H1 (cell line): ENCODE data around the gene NFXL1. TPM values are rescaled to one million over a fixed set of nuclear protein-coding genes. Genes with fewer than 3 reads are reported as not detected.

Source experiments
- CTCF ChIA-PET: fragments of 300-600 bp; sonication (Branson Sonifier 250); formaldehyde crosslinking; loops from one replicate; lab custom pipeline; 2021; ENCODE audit not compliant: partially characterized antibody; lab: Charles Lee
- POLR2A ChIA-PET: fragments of 300-600 bp; sonication (Branson Sonifier 250); formaldehyde crosslinking; loops from one replicate; lab custom pipeline; 2021; ENCODE audit warnings: inconsistent platforms; ENCODE audit not compliant: partially characterized antibody; lab: Charles Lee
- DNase-seq, 2 experiments: peaks; one replicate each; pipeline versions ENCODE4 v3.0.0 to v3.0.0-alpha.2; 2010 to 2022; ENCODE audit warnings: low spot score in 2 of 2, low read depth in 1 of 2, mixed read lengths in 1 of 2
- FAIRE-seq: peaks from 2 replicates; lab custom pipeline; 2011; peaks lifted over from hg19 to GRCh38; lab: Jason Lieb, UNC
- H2AFZ ChIP-seq: 2 replicates; pipeline ENCODE4 v1.8.1; 2012; ENCODE audit warnings: low read length, inconsistent platforms
- H2AK5ac ChIP-seq: 2 replicates; pipeline ENCODE4 v1.6.1; 2013; ENCODE audit warnings: low read depth, low read length
- H2BK120ac ChIP-seq: replicated peaks from 2 replicates; pipeline ENCODE3; 2013; ENCODE audit warnings: low read depth, low read length, inconsistent platforms
- H2BK12ac ChIP-seq: 2 replicates; pipeline ENCODE4 v1.6.1; 2013; ENCODE audit warnings: low read depth, low read length
- H2BK15ac ChIP-seq: 2 replicates; pipeline ENCODE4 v1.6.1; 2013; ENCODE audit warnings: low read length
- H2BK20ac ChIP-seq: 2 replicates; pipeline ENCODE4 v1.6.1; 2013; ENCODE audit warnings: low read length
- H2BK5ac ChIP-seq: 2 replicates; pipeline ENCODE4 v1.6.1; 2013; ENCODE audit warnings: low read depth, low read length
- H3K14ac ChIP-seq: 2 replicates; pipeline ENCODE4 v1.6.1; 2013; ENCODE audit warnings: inconsistent platforms; ENCODE audit not compliant: insufficient read length
- H3K18ac ChIP-seq: 2 replicates; pipeline ENCODE4 v1.6.1; 2013; ENCODE audit warnings: low read length; ENCODE audit errors: extremely low read depth
- H3K23ac ChIP-seq: 2 replicates; pipeline ENCODE4 v1.6.1; 2013; ENCODE audit warnings: inconsistent platforms; ENCODE audit not compliant: insufficient read length
- H3K23me2 ChIP-seq: 2 replicates; pipeline ENCODE4 v1.6.1; 2013; ENCODE audit warnings: low read depth, low read length
- H3K27ac ChIP-seq: 2 replicates; pipeline ENCODE4 v1.6.1; 2011; ENCODE audit warnings: low read depth, low read length, inconsistent platforms
- H3K27me3 ChIP-seq, 4 experiments: replicated peaks in 1 of 4; 1 replicate in 1 of 4; 2 replicates in 3 of 4; pipeline versions ENCODE4 v1.6.1 to v1.8.1; 2011 to 2013; ENCODE audit warnings: low read length in 3 of 4, mild to moderate bottlenecking in 3 of 4, inconsistent platforms in 2 of 4, mixed read lengths in 2 of 4, moderate library complexity in 1 of 4; ENCODE audit not compliant: control insufficient read depth in 3 of 4, insufficient read depth in 3 of 4; ENCODE audit errors: extremely low read depth in 1 of 4
- H3K36me3 ChIP-seq, 4 experiments: 2 replicates each; pipeline versions ENCODE4 v1.6.1 to v1.8.1; 2011 to 2013; ENCODE audit warnings: mild to moderate bottlenecking in 4 of 4, low read length in 3 of 4, moderate library complexity in 2 of 4, control low read depth in 1 of 4, inconsistent platforms in 1 of 4; ENCODE audit not compliant: insufficient read depth in 4 of 4, control insufficient read depth in 2 of 4
- H3K4ac ChIP-seq: replicated peaks from 2 replicates; pipeline ENCODE3; 2013; ENCODE audit warnings: low read length, low read depth, mixed read lengths, inconsistent platforms; ENCODE audit not compliant: insufficient read length
- H3K4me1 ChIP-seq, 4 experiments: replicated peaks in 1 of 4; 1 replicate in 1 of 4; 2 replicates in 3 of 4; pipeline versions ENCODE4 v1.6.1 to v1.8.1; 2011 to 2013; ENCODE audit warnings: low read length in 3 of 4, inconsistent platforms in 2 of 4, mixed read lengths in 1 of 4; ENCODE audit not compliant: insufficient read depth in 4 of 4, control insufficient read depth in 3 of 4
- H3K4me2 ChIP-seq, 2 experiments: 2 replicates each; pipeline versions ENCODE4 v1.6.1 to v1.8.1; 2011 to 2013; ENCODE audit warnings: low read depth in 2 of 2, low read length in 2 of 2, control low read depth in 1 of 2, inconsistent platforms in 1 of 2, mild to moderate bottlenecking in 1 of 2; ENCODE audit not compliant: insufficient read depth in 1 of 2
- H3K4me3 ChIP-seq, 4 experiments: fragments of 200-600, 300-600 bp in 1 of 4; sonication (generic), shearing (Covaris generic), sonication (Bioruptor Twin) in 1 of 4; 2 replicates each; pipeline versions ENCODE4 v1.5.1 to v1.8.1; 2011 to 2016; ENCODE audit warnings: low read length in 4 of 4, low read depth in 3 of 4, control low read depth in 2 of 4, inconsistent platforms in 2 of 4, mild to moderate bottlenecking in 2 of 4, mixed read lengths in 1 of 4, moderate library complexity in 1 of 4; ENCODE audit not compliant: insufficient read depth in 2 of 4; ENCODE audit errors: extremely low read depth in 1 of 4
- H3K56ac ChIP-seq: replicated peaks from 2 replicates; pipeline ENCODE3; 2013; ENCODE audit warnings: low read depth, mild to moderate bottlenecking, mixed read lengths, low read length, inconsistent platforms; ENCODE audit not compliant: insufficient read length
- H3K79me1 ChIP-seq: 2 replicates; pipeline ENCODE4 v1.6.1; 2013; ENCODE audit warnings: low read depth, low read length, control low read depth
- H3K79me2 ChIP-seq, 2 experiments: 2 replicates each; pipeline versions ENCODE4 v1.6.1 to v1.8.1; 2012 to 2013; ENCODE audit warnings: low read length in 2 of 2, mild to moderate bottlenecking in 2 of 2, inconsistent platforms in 1 of 2; ENCODE audit not compliant: insufficient read depth in 2 of 2, control insufficient read depth in 1 of 2
- H3K9ac ChIP-seq, 4 experiments: replicated peaks in 1 of 4; 1 replicate in 1 of 4; 2 replicates in 3 of 4; pipeline versions ENCODE4 v1.6.1 to v1.8.1; 2011 to 2013; ENCODE audit warnings: low read depth in 3 of 4, low read length in 3 of 4, control low read depth in 2 of 4, mild to moderate bottlenecking in 2 of 4, moderate library complexity in 2 of 4, inconsistent platforms in 1 of 4; ENCODE audit errors: extremely low read depth in 1 of 4
- H3K9me3 ChIP-seq, 2 experiments: 2 replicates each; pipeline versions ENCODE4 v1.6.1 to v1.8.1; 2012 to 2013; ENCODE audit warnings: mild to moderate bottlenecking in 2 of 2, moderate library complexity in 2 of 2, control low read depth in 1 of 2, inconsistent platforms in 1 of 2, low read depth in 1 of 2, low read length in 1 of 2, mixed read lengths in 1 of 2; ENCODE audit not compliant: insufficient read depth in 2 of 2
- H4K20me1 ChIP-seq, 2 experiments: replicated peaks in 1 of 2; 2 replicates each; pipeline versions ENCODE3 to v1.8.1; 2011 to 2013; ENCODE audit warnings: inconsistent platforms in 2 of 2, low read length in 2 of 2, mild to moderate bottlenecking in 1 of 2; ENCODE audit not compliant: insufficient read depth in 2 of 2, control insufficient read depth in 1 of 2
- H4K5ac ChIP-seq: 2 replicates; pipeline ENCODE4 v1.6.1; 2013; ENCODE audit warnings: low read length, low read depth, mixed read lengths, inconsistent platforms; ENCODE audit not compliant: insufficient read length
- H4K8ac ChIP-seq: 2 replicates; pipeline ENCODE4 v1.8.0; 2013; ENCODE audit warnings: mild to moderate bottlenecking, moderate library complexity, low read length, inconsistent platforms; ENCODE audit not compliant: insufficient read depth; ENCODE audit errors: extremely low read depth
- H4K91ac ChIP-seq: replicated peaks from 2 replicates; pipeline ENCODE3; 2013; ENCODE audit warnings: low read length, mixed read lengths, inconsistent platforms; ENCODE audit not compliant: insufficient read length
- BCL11A ChIP-seq, 2 experiments: IDR thresholded peaks; one replicate each; pipeline ENCODE4 v1.6.1; 2011; ENCODE audit warnings: low read depth in 2 of 2, low read length in 2 of 2, mild to moderate bottlenecking in 2 of 2
- RAD21 ChIP-seq, 2 experiments: IDR thresholded peaks in 1 of 2; conservative IDR thresholded peaks in 1 of 2; 2 replicates each; pipeline ENCODE4 v1.6.1; 2011; ENCODE audit warnings: low read depth in 2 of 2, low read length in 2 of 2, improper control_type of control experiment in 1 of 2, inconsistent platforms in 1 of 2, mild to moderate bottlenecking in 1 of 2, moderate library complexity in 1 of 2
- WGBS, 2 experiments: shearing (Covaris generic) in 1 of 2; methylation state at CpG; one replicate each; pipeline versions ENCODE4 v1.1.6 to v1.1.7; 2013 to 2015; ENCODE audit warnings: low lambda C conversion rate in 2 of 2, mixed read lengths in 2 of 2, inconsistent platforms in 1 of 2, low coverage in 1 of 2, missing lambda C conversion rate in 1 of 2; ENCODE audit not compliant: insufficient replicate concordance in 2 of 2, insufficient coverage in 1 of 2, insufficient read length in 1 of 2; ENCODE audit errors: extremely low coverage in 1 of 2, missing lambda C conversion rate in 1 of 2; 5-methylcytosine and 5-hydroxymethylcytosine counted together
- polyA plus RNA-seq, 7 experiments: library from polyadenylated mRNA; depleted of rRNA in 3 of 7; stranded (reverse) in 5 of 7; unstranded in 2 of 7; fragments of >200 nt in 5 of 7; fragments of 200-250 nt in 2 of 7; gene quantifications; 1 replicate in 5 of 7; 2 replicates in 1 of 7; 4 replicates in 1 of 7; pipeline versions ENCODE4 v1.2.1 to v1.2.3, GENCODE V29; 2011 to 2013; ENCODE audit warnings: missing spikeins in 2 of 7, mixed read lengths in 2 of 7
- total RNA-seq: library from RNA; stranded (reverse); fragmentation: NEBNext Ultra II Directional; extraction: Animal tissue kit (Norgen Biotek cat#: 25700); gene quantifications from 2 replicates; pipeline ENCODE4 v1.2.1, GENCODE V29; 2021
- TF ChIP-seq, protein P1 (sequence below), 3 experiments: IDR thresholded peaks; 1 replicate in 2 of 3; 2 replicates in 1 of 3; pipeline versions ENCODE4 v1.5.1 to v1.6.1; 2011; ENCODE audit warnings: low read length in 3 of 3, mild to moderate bottlenecking in 3 of 3, inconsistent platforms in 2 of 3, low read depth in 1 of 3, moderate library complexity in 1 of 3; ENCODE audit not compliant: insufficient read depth in 1 of 3; ENCODE audit errors: control extremely low read depth in 1 of 3

Gene NFXL1
- total and polyA plus RNA-seq, 2 of the 8 experiments (the other 6 are each of a cell fraction or from before 2014, with no cell fraction given): 10.0 to 29.5 TPM

DNA sequence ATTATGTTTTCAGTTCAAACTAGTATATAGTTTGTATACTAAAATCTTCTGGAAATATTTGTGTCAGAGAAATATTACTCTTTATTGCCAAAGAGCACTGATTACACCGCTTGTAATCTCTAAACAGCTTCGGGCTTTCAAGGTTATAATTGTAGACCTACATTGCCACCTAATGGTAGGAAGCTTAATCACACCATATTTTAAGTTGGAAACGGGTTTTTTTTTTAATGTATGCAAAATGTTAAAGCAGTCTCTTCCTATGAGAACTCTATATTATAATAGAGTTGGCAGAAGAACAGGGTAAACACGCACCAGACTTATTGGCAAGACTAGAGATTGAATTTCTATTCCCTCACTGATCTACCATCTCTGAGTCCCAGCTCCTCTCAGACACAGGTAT, 19.5 kb upstream of the NFXL1 start:
- no peaks in the 10 kb centered on the region for H3K4me1 ChIP-seq
- no peak overlapping the region for H4K8ac ChIP-seq
- no peaks in the 10 kb centered on the region for H3K36me3 ChIP-seq
- no peak overlapping the region for H3K27ac ChIP-seq
- no peaks in the 10 kb centered on the region for H3K27me3 ChIP-seq
- no peak overlapping the region for H3K56ac ChIP-seq
- H3K14ac ChIP-seq: no peak overlapping the region
- no peak overlapping the region for H2BK15ac ChIP-seq
- CTCF ChIA-PET: interaction anchor here (0.6 to 2.3 kb wide), 28 partner anchors 8 to 1035 kb away, joined by 3 to 10 read pairs (median 3); partner anchors contain the start of gene NFXL1
- no peak overlapping the region for H3K4me3 ChIP-seq
- no peak for DNase-seq
- H3K9me3 ChIP-seq: no peaks in the 10 kb centered on the region
- H2BK12ac ChIP-seq: no peak overlapping the region
- H4K20me1 ChIP-seq: no peaks in the 10 kb centered on the region
- H3K79me1 ChIP-seq: no peaks in the 10 kb centered on the region
- H3K23me2 ChIP-seq: peaks cover 2% of the 10 kb centered on the region; the same call in 1 of the 2 replicates
- H2AK5ac ChIP-seq: no peak overlapping the region
- H2BK5ac ChIP-seq: no peak overlapping the region
- no peak for FAIRE-seq
- no peak overlapping the region for H2AFZ ChIP-seq
- no peak overlapping the region for H4K91ac ChIP-seq
- H4K5ac ChIP-seq: no peak overlapping the region
- 16% methylated on average over 4 of the region's 4 CpGs; no CpG with 5 or more reads in 1 of the 2 experiments for WGBS, 2 experiments
- H3K9ac ChIP-seq: no peak overlapping the region
- H3K4ac ChIP-seq: no peak overlapping the region
- no peak overlapping the region for H2BK120ac ChIP-seq
- H2BK20ac ChIP-seq: no peak overlapping the region
- TF ChIP-seq, protein P1, sequence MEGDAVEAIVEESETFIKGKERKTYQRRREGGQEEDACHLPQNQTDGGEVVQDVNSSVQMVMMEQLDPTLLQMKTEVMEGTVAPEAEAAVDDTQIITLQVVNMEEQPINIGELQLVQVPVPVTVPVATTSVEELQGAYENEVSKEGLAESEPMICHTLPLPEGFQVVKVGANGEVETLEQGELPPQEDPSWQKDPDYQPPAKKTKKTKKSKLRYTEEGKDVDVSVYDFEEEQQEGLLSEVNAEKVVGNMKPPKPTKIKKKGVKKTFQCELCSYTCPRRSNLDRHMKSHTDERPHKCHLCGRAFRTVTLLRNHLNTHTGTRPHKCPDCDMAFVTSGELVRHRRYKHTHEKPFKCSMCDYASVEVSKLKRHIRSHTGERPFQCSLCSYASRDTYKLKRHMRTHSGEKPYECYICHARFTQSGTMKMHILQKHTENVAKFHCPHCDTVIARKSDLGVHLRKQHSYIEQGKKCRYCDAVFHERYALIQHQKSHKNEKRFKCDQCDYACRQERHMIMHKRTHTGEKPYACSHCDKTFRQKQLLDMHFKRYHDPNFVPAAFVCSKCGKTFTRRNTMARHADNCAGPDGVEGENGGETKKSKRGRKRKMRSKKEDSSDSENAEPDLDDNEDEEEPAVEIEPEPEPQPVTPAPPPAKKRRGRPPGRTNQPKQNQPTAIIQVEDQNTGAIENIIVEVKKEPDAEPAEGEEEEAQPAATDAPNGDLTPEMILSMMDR (IDR thresholded peaks at IDR 0.05; ENCODE audit: control extremely low read depth in 1 of 3, insufficient read depth in 1 of 3, low read depth in 1 of 3, low read length in 3 of 3): peak in 2 of 3 experiments; percentile 47 to 49; a peak in 2 of 4 replicates
- peak; percentile 72 to 75 for TF ChIP-seq RAD21 (IDR thresholded peaks at IDR 0.05 in 1 of 2, conservative IDR thresholded peaks at IDR 0.05 in 1 of 2; ENCODE audit: low read depth in 2 of 2, low read length in 2 of 2)
- no peak for TF ChIP-seq BCL11A (IDR thresholded peaks at IDR 0.05; ENCODE audit: low read depth in 2 of 2, low read length in 2 of 2)
- H3K4me2 ChIP-seq: no peak overlapping the region
- no peak overlapping the region for H3K23ac ChIP-seq
- H3K79me2 ChIP-seq: no peaks in the 10 kb centered on the region
- H3K18ac ChIP-seq: no peak overlapping the region
- POLR2A ChIA-PET: interaction anchor here (1.1 kb wide), 1 partner anchor 193 kb away, joined by 3 read pairs; no protein-coding TSS in a partner anchor
